ENCODE results near the gene GNB4.

DNA sequence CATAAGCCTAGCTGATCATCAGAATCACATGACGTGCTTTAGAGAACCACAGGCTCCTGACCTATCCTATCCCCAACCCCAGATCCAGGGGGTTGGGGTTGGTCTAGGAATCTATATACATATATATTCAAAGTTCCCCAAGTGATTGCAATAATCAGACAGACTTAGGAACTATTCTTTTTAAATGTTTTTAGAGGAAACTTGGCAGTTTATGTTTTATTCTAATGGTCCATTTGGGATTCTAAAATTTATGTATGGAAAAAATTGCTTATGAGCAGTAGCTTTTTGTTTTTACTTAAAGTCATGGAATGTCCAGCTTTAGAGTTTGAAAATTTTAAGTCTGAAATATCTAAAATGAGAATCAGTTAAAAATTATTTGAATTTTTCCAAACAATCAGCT lies 81.6 kb downstream of the GNB4 start:
- TF ChIP-seq, protein P1, sequence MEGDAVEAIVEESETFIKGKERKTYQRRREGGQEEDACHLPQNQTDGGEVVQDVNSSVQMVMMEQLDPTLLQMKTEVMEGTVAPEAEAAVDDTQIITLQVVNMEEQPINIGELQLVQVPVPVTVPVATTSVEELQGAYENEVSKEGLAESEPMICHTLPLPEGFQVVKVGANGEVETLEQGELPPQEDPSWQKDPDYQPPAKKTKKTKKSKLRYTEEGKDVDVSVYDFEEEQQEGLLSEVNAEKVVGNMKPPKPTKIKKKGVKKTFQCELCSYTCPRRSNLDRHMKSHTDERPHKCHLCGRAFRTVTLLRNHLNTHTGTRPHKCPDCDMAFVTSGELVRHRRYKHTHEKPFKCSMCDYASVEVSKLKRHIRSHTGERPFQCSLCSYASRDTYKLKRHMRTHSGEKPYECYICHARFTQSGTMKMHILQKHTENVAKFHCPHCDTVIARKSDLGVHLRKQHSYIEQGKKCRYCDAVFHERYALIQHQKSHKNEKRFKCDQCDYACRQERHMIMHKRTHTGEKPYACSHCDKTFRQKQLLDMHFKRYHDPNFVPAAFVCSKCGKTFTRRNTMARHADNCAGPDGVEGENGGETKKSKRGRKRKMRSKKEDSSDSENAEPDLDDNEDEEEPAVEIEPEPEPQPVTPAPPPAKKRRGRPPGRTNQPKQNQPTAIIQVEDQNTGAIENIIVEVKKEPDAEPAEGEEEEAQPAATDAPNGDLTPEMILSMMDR (IDR thresholded peaks at IDR 0.05; ENCODE audit: low read depth, low read length), result no peak
- no peak for TF ChIP-seq EZH2phosphoT487 (IDR thresholded peaks at IDR 0.05; ENCODE audit: low read depth)
